Measurements from ENCODE around the gene RNF4. TPM values are rescaled to one million over a fixed set of nuclear protein-coding genes. Genes with fewer than 3 reads are reported as not detected.

RNF4 gene
- polyA plus RNA-seq, 3 donors: 28.8 to 41.3 (median 37.0) TPM

DNA sequence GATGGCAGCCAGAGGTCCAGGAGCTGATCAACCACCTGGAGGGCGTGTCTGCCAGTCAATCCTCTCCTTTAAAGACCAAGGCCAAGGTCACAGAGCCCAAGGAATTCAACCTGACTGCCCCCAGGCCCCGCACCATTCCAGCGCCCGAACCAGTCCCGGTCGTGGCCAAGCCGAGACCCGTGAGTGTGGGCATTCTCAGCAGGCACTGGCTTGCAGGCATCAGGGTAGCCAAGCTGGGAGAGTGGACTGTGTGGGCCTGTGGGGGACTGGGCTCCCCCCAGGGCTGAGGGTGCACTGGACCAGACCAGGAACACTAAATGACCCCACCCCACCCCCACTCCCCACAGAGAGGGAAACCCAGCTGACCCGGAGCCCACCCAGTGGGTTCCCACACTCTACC, 23.8 kb upstream of the RNF4 start:
- Mint-ChIP-seq H3K27me3 (ENCODE audit: low read depth in 3 of 3) (peaks cover 0 to 3% (median 0%) of the 10 kb centered on the region in 3 donors), H3K36me3 (no peaks in the 10 kb centered on the region), H3K9me3 (no peaks in the 10 kb centered on the region), H3K4me3 (no peak overlapping the region), H3K27ac (no peak overlapping the region), H3K4me1 (peaks cover 2% of the 10 kb centered on the region)
- H3K4me1 ChIP-seq (ENCODE audit: control insufficient read depth in 1 of 2, insufficient read depth in 2 of 2, low read length in 2 of 2): no peaks in the 10 kb centered on the region
- no peaks in the 10 kb centered on the region for H3K79me2 ChIP-seq (ENCODE audit: insufficient read depth, low read length)
- H3K36me3 ChIP-seq (replicated peaks in 1 of 2; ENCODE audit: control insufficient read depth in 1 of 2, insufficient read depth in 2 of 2, low read length in 2 of 2): no peaks in the 10 kb centered on the region
- no peak overlapping the region for H3K9ac ChIP-seq (ENCODE audit: insufficient read depth, low read length, poor library complexity, severe bottlenecking)
- H2AFZ ChIP-seq (ENCODE audit: insufficient read depth, low read depth, low read length, poor library complexity, severe bottlenecking): no peak overlapping the region
- no peaks in the 10 kb centered on the region for H3K27me3 ChIP-seq (ENCODE audit: control insufficient read depth in 2 of 2, insufficient read depth in 2 of 2, low read length in 2 of 2)
- TF ChIP-seq, protein P1, sequence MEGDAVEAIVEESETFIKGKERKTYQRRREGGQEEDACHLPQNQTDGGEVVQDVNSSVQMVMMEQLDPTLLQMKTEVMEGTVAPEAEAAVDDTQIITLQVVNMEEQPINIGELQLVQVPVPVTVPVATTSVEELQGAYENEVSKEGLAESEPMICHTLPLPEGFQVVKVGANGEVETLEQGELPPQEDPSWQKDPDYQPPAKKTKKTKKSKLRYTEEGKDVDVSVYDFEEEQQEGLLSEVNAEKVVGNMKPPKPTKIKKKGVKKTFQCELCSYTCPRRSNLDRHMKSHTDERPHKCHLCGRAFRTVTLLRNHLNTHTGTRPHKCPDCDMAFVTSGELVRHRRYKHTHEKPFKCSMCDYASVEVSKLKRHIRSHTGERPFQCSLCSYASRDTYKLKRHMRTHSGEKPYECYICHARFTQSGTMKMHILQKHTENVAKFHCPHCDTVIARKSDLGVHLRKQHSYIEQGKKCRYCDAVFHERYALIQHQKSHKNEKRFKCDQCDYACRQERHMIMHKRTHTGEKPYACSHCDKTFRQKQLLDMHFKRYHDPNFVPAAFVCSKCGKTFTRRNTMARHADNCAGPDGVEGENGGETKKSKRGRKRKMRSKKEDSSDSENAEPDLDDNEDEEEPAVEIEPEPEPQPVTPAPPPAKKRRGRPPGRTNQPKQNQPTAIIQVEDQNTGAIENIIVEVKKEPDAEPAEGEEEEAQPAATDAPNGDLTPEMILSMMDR (IDR thresholded peaks at IDR 0.05): no peak
- H3K27ac ChIP-seq (ENCODE audit: low read depth in 1 of 2, low read length in 2 of 2): no peak overlapping the region
- no peak overlapping the region for H3K4me3 ChIP-seq (replicated peaks in 1 of 3; ENCODE audit: low read depth in 2 of 3, low read length in 3 of 3)
- 95% methylated on average over 7 of the region's 9 CpGs for WGBS (ENCODE audit: insufficient coverage)
- no peak for DNase-seq
- H3K9me3 ChIP-seq (replicated peaks in 1 of 2; ENCODE audit: control insufficient read depth in 1 of 2, insufficient read depth in 1 of 2, low read length in 2 of 2): no peaks in the 10 kb centered on the region
- no peak overlapping the region for H3K4me2 ChIP-seq (replicated peaks; ENCODE audit: extremely low read depth, low read length, poor library complexity, severe bottlenecking)
- no peaks in the 10 kb centered on the region for H4K20me1 ChIP-seq (ENCODE audit: insufficient read depth, low read length)
- intact Hi-C loops (cut with micrococcal nuclease): no loop called here

DNA sequence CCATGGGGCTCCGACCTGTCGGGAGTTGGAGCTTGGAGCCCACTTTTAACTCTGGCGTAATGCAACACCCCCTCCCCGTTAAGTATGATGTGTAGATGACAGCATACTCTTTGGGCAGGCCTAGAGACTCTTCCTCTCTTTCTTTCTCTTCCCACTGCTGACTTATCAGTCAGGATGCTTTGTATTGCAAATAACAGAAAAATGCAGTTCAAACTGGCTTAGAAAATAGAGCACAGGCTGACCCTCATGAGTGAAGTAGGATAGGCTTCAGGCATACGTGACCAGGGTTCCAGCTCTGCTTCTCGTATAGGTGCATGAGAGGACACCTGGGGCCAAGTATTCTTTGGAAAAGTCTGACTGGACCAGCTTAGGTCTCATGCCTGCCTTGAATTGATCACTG, 23.3 kb upstream of the RNF4 start:
- Histone ChIP-seq H3K9me3 (replicated peaks in 1 of 2; ENCODE audit: control insufficient read depth in 1 of 2, insufficient read depth in 1 of 2, low read length in 2 of 2) (no peaks in the 10 kb centered on the region), H3K79me2 (ENCODE audit: insufficient read depth, low read length) (no peaks in the 10 kb centered on the region), H3K4me2 (replicated peaks; ENCODE audit: extremely low read depth, low read length, poor library complexity, severe bottlenecking) (no peak overlapping the region), H4K20me1 (ENCODE audit: insufficient read depth, low read length) (no peaks in the 10 kb centered on the region), H3K36me3 (replicated peaks in 1 of 2; ENCODE audit: control insufficient read depth in 1 of 2, insufficient read depth in 2 of 2, low read length in 2 of 2) (no peaks in the 10 kb centered on the region), H3K27me3 (ENCODE audit: control insufficient read depth in 2 of 2, insufficient read depth in 2 of 2, low read length in 2 of 2) (no peaks in the 10 kb centered on the region), H3K27ac (ENCODE audit: low read depth in 1 of 2, low read length in 2 of 2) (no peak overlapping the region), H3K9ac (ENCODE audit: insufficient read depth, low read length, poor library complexity, severe bottlenecking) (no peak overlapping the region), H2AFZ (ENCODE audit: insufficient read depth, low read depth, low read length, poor library complexity, severe bottlenecking) (no peak overlapping the region), H3K4me1 (ENCODE audit: control insufficient read depth in 1 of 2, insufficient read depth in 2 of 2, low read length in 2 of 2) (no peaks in the 10 kb centered on the region), H3K4me3 (replicated peaks in 1 of 3; ENCODE audit: low read depth in 2 of 3, low read length in 3 of 3) (no peak overlapping the region)
- intact Hi-C loops (cut with micrococcal nuclease): no loop called here
- Mint-ChIP-seq H3K4me1 (peaks cover 2% of the 10 kb centered on the region), H3K36me3 (no peaks in the 10 kb centered on the region), H3K27me3 (ENCODE audit: low read depth in 3 of 3) (peaks cover 0 to 3% (median 0%) of the 10 kb centered on the region in 3 donors), H3K9me3 (no peaks in the 10 kb centered on the region), H3K4me3 (no peak overlapping the region), H3K27ac (no peak overlapping the region)
- no peak for DNase-seq
- TF ChIP-seq, protein P1 (IDR thresholded peaks at IDR 0.05): no peak
- WGBS (ENCODE audit: insufficient coverage): 100% methylated on average over 2 of the region's 6 CpGs

All from CD14-positive monocyte (primary cell).